Mesothelial cell of epicardium (in vitro differentiated cells): ENCODE data around the gene SLCO4C1. TPM values are rescaled to one million over a fixed set of nuclear protein-coding genes. Genes with fewer than 3 reads are reported as not detected.

Experiments used
- DNase-seq, 2 experiments: peaks; one replicate each; pipeline ENCODE4 v3.0.0; 2021; ENCODE audit warnings: low spot score in 2 of 2; ENCODE audit not compliant: unreplicated experiment in 2 of 2
- H3K27ac Mint-ChIP-seq: 2 replicates; pipeline ENCODE4 v1.8.0; 2021; ENCODE audit warnings: mixed read lengths
- H3K27me3 Mint-ChIP-seq: 2 replicates; pipeline ENCODE4 v1.8.0; 2021; ENCODE audit warnings: low read depth, mixed read lengths
- H3K36me3 Mint-ChIP-seq: 2 replicates; pipeline ENCODE4 v1.8.0; 2021; ENCODE audit warnings: mixed read lengths
- H3K4me1 Mint-ChIP-seq: 2 replicates; pipeline ENCODE4 v1.8.0; 2021; ENCODE audit warnings: mixed read lengths
- H3K4me3 Mint-ChIP-seq: 2 replicates; pipeline ENCODE4 v1.8.0; 2021; ENCODE audit warnings: mild to moderate bottlenecking, moderate library complexity, mixed read lengths
- H3K9me3 Mint-ChIP-seq: 2 replicates; pipeline ENCODE4 v1.8.0; 2021; ENCODE audit warnings: mixed read lengths
- CTCF ChIP-seq: fragments of 200-600 bp; sonication (generic); IDR thresholded peaks from one replicate; pipeline ENCODE4 v1.5.0; 2021; ENCODE audit warnings: antibody characterized with exemption; ENCODE audit not compliant: unreplicated experiment
- total RNA-seq: library from RNA; stranded (reverse); gene quantifications from 3 replicates; pipeline ENCODE4 v1.2.1, GENCODE V29; 2021

The SLCO4C1 gene
- total RNA-seq, 1 donor from 2014 or later = 1.3 TPM

GRCh38 chr5:102221949-102222348 lies 74.1 kb downstream of the SLCO4C1 start:
- peaks cover 2% of the 10 kb centered on the region for H3K36me3 Mint-ChIP-seq
- H3K27me3 Mint-ChIP-seq = no peaks in the 10 kb centered on the region
- H3K4me3 Mint-ChIP-seq = no peak overlapping the region
- TF ChIP-seq CTCF = no peak
- H3K9me3 Mint-ChIP-seq = peaks cover 27% of the 10 kb centered on the region
- no peak overlapping the region for H3K27ac Mint-ChIP-seq
- DNase-seq = no peak
- H3K4me1 Mint-ChIP-seq = peaks cover under 1% of the 10 kb centered on the region

- H3K36me3 Mint-ChIP-seq = peaks cover 2% of the 10 kb centered on the region
- H3K4me3 Mint-ChIP-seq = no peak overlapping the region
- H3K27ac Mint-ChIP-seq = no peak overlapping the region
- TF ChIP-seq CTCF = no peak
- peaks cover 10% of the 10 kb centered on the region for H3K4me1 Mint-ChIP-seq
- no peak for DNase-seq
- H3K9me3 Mint-ChIP-seq = peaks cover 30% of the 10 kb centered on the region
- no peaks in the 10 kb centered on the region for H3K27me3 Mint-ChIP-seq
These were observed 77.9 kb downstream of the SLCO4C1 start for GRCh38 chr5:102218159-102218558.

- TF ChIP-seq CTCF = no peak
- Mint-ChIP-seq H3K27me3 (no peaks in the 10 kb centered on the region), H3K9me3 (peaks cover 23% of the 10 kb centered on the region), H3K36me3 (peaks cover 2% of the 10 kb centered on the region), H3K4me1 (peaks cover 10% of the 10 kb centered on the region), H3K4me3 (no peak overlapping the region), H3K27ac (no peak overlapping the region)
- DNase-seq = no peak
These were observed 79.4 kb downstream of the SLCO4C1 start for GRCh38 chr5:102216678-102217077.

- Mint-ChIP-seq H3K36me3 (no peaks in the 10 kb centered on the region), H3K9me3 (peaks cover 3% of the 10 kb centered on the region), H3K27me3 (no peaks in the 10 kb centered on the region), H3K4me1 (peaks cover 4% of the 10 kb centered on the region), H3K4me3 (no peak overlapping the region), H3K27ac (no peak overlapping the region)
- no peak for DNase-seq
- TF ChIP-seq CTCF = no peak
These were observed 84.9 kb downstream of the SLCO4C1 start for GRCh38 chr5:102211165-102211564.

GRCh38 chr5:102200861-102201260 lies 95.2 kb downstream of the SLCO4C1 start:
- DNase-seq = no peak
- no peak overlapping the region for H3K4me3 Mint-ChIP-seq
- TF ChIP-seq CTCF = no peak
- no peaks in the 10 kb centered on the region for H3K36me3 Mint-ChIP-seq
- H3K27ac Mint-ChIP-seq = no peak overlapping the region
- peaks cover 8% of the 10 kb centered on the region for H3K9me3 Mint-ChIP-seq
- no peaks in the 10 kb centered on the region for H3K27me3 Mint-ChIP-seq
- no peaks in the 10 kb centered on the region for H3K4me1 Mint-ChIP-seq

- no peak for DNase-seq
- Mint-ChIP-seq H3K4me3 (no peak overlapping the region), H3K4me1 (no peaks in the 10 kb centered on the region), H3K27ac (no peak overlapping the region), H3K27me3 (no peaks in the 10 kb centered on the region), H3K9me3 (peaks cover 11% of the 10 kb centered on the region), H3K36me3 (no peaks in the 10 kb centered on the region)
- no peak for TF ChIP-seq CTCF
These were observed 99.6 kb downstream of the SLCO4C1 start for GRCh38 chr5:102196481-102196880.
